PFSK-1 (cell line): ENCODE data around the gene NES.

ENCODE experiments used
- FOXP2 ChIP-seq: optimal IDR thresholded peaks from 2 replicates; pipeline ENCODE3; 2011; ENCODE audit warnings: borderline replicate concordance, control low read depth, inconsistent platforms; ENCODE audit not compliant: insufficient read depth; ENCODE audit errors: extremely low read length, extremely low read depth
- POLR2AphosphoS5 ChIP-seq: IDR thresholded peaks from 2 replicates; pipeline ENCODE4 v1.6.1; 2012; ENCODE audit warnings: low read depth, mild to moderate bottlenecking, control low read depth, low read length, moderate library complexity
- REST ChIP-seq, 2 experiments: IDR thresholded peaks; 2 replicates each; pipeline versions ENCODE4 v1.6.1 to v1.8.0; 2011 to 2012; ENCODE audit warnings: low read depth in 2 of 2, low read length in 2 of 2, control low read depth in 1 of 2, inconsistent platforms in 1 of 2, mild to moderate bottlenecking in 1 of 2, moderate library complexity in 1 of 2; ENCODE audit not compliant: insufficient read depth in 1 of 2
- SIN3A ChIP-seq: IDR thresholded peaks from 2 replicates; pipeline ENCODE4 v1.6.1; 2012; ENCODE audit warnings: mild to moderate bottlenecking, low read length, moderate library complexity, borderline replicate concordance; ENCODE audit not compliant: insufficient read depth
- TAF1 ChIP-seq: IDR thresholded peaks from 2 replicates; pipeline ENCODE4 v1.6.1; 2012; ENCODE audit warnings: low read length, control low read depth, borderline replicate concordance; ENCODE audit not compliant: insufficient read depth

The NES gene

GRCh38 chr1:156643049-156643777 lies 34.0 kb downstream of the NES start:
- no peak for TF ChIP-seq POLR2AphosphoS5
- TF ChIP-seq TAF1 = no peak
- no peak for TF ChIP-seq REST (IDR thresholded peaks at IDR 0.05; ENCODE audit: insufficient read depth in 1 of 2, low read depth in 2 of 2, low read length in 2 of 2)
- no peak for TF ChIP-seq FOXP2
- no peak for TF ChIP-seq SIN3A

- TF ChIP-seq TAF1 = no peak
- no peak for TF ChIP-seq SIN3A
- no peak for TF ChIP-seq FOXP2
- TF ChIP-seq POLR2AphosphoS5 = no peak
- no peak for TF ChIP-seq REST (IDR thresholded peaks at IDR 0.05; ENCODE audit: insufficient read depth in 1 of 2, low read depth in 2 of 2, low read length in 2 of 2)
Measured at GRCh38 chr1:156642265-156643048, 34.8 kb downstream of the NES start.

- TF ChIP-seq FOXP2 (no peak), SIN3A (no peak), TAF1 (no peak), REST (IDR thresholded peaks at IDR 0.05; ENCODE audit: insufficient read depth in 1 of 2, low read depth in 2 of 2, low read length in 2 of 2) (no peak), POLR2AphosphoS5 (no peak)
Measured at GRCh38 chr1:156641761-156642264, 35.4 kb downstream of the NES start, which contains the start of gene BCAN. Gene BCAN (plus strand): TSS chr1:156642117. CDS start chr1:156646055, 3,938 bp downstream.

- no peak for TF ChIP-seq FOXP2
- TF ChIP-seq TAF1 = no peak
- no peak for TF ChIP-seq POLR2AphosphoS5
- no peak for TF ChIP-seq SIN3A
- TF ChIP-seq REST (IDR thresholded peaks at IDR 0.05; ENCODE audit: insufficient read depth in 1 of 2, low read depth in 2 of 2, low read length in 2 of 2) = no peak
Measured at GRCh38 chr1:156640842-156641706, 36.1 kb downstream of the NES start.
